ENCODE results near the gene BNIPL. TPM values are rescaled to one million over a fixed set of nuclear protein-coding genes. Genes with fewer than 3 reads are reported as not detected.

BNIPL gene
- total RNA-seq, 1 donor from 2014 or later, result 4.2 TPM

GRCh38 chr1:151006327-151007052 is 29.9 kb upstream of the BNIPL start, which contains the start of gene MINDY1:
Gene MINDY1, minus strand, starts transcription at chr1:151006902. Its CDS starts 4,285 bp downstream, at chr1:151002617.
- Mint-ChIP-seq H3K36me3 (peaks cover 6% of the 10 kb centered on the region), H3K27ac (peak within 1 kb of the TSS; percentile 100), H3K4me1 (peaks cover 70% of the 10 kb centered on the region), H3K27me3 (ENCODE audit: low read depth) (no peaks in the 10 kb centered on the region), H3K9me3 (no peaks in the 10 kb centered on the region), H3K4me3 (peak within 1 kb of the TSS; percentile 97)
- TF ChIP-seq CTCF (IDR thresholded peaks at IDR 0.05; ENCODE audit: unreplicated experiment), result no peak
- peak in 1 of 2 experiments; percentile 70 for DNase-seq (ENCODE audit: low spot score in 2 of 2, unreplicated experiment in 2 of 2)

GRCh38 chr1:151007853-151008243 is 28.5 kb upstream of the BNIPL start:
- Mint-ChIP-seq H3K36me3 (peaks cover 2% of the 10 kb centered on the region), H3K27me3 (ENCODE audit: low read depth) (no peaks in the 10 kb centered on the region), H3K9me3 (no peaks in the 10 kb centered on the region), H3K4me3 (peak overlapping the region; percentile 97), H3K4me1 (peaks cover 66% of the 10 kb centered on the region), H3K27ac (peak overlapping the region; percentile 100)
- DNase-seq (ENCODE audit: low spot score in 2 of 2, unreplicated experiment in 2 of 2), result no peak
- no peak for TF ChIP-seq CTCF (IDR thresholded peaks at IDR 0.05; ENCODE audit: unreplicated experiment)

GRCh38 chr1:151008244-151009205 is 27.9 kb upstream of the BNIPL start, which contains the start of gene PRUNE1:
Gene PRUNE1, plus strand, starts transcription at chr1:151008449. Its CDS starts 184 bp downstream, at chr1:151008633.
- H3K9me3 Mint-ChIP-seq, result no peaks in the 10 kb centered on the region
- H3K4me1 Mint-ChIP-seq, result peaks cover 64% of the 10 kb centered on the region
- H3K4me3 Mint-ChIP-seq, result peak within 1 kb of the TSS; percentile 97
- H3K36me3 Mint-ChIP-seq, result peaks cover 2% of the 10 kb centered on the region
- H3K27me3 Mint-ChIP-seq (ENCODE audit: low read depth), result no peaks in the 10 kb centered on the region
- H3K27ac Mint-ChIP-seq, result peak within 1 kb of the TSS; percentile 100
- DNase-seq (ENCODE audit: low spot score in 2 of 2, unreplicated experiment in 2 of 2), result peak; percentile 89 to 91
- no peak for TF ChIP-seq CTCF (IDR thresholded peaks at IDR 0.05; ENCODE audit: unreplicated experiment)

- peak overlapping the region; percentile 100 for H3K27ac Mint-ChIP-seq
- H3K36me3 Mint-ChIP-seq, result peaks cover 2% of the 10 kb centered on the region
Measured at GRCh38 chr1:151009206-151009587, 27.2 kb upstream of the BNIPL start.

More at GRCh38 chr1:151009206-151009587, 27.2 kb upstream of the BNIPL start:
- TF ChIP-seq CTCF (IDR thresholded peaks at IDR 0.05; ENCODE audit: unreplicated experiment), result no peak
- H3K27me3 Mint-ChIP-seq (ENCODE audit: low read depth), result no peaks in the 10 kb centered on the region
- H3K9me3 Mint-ChIP-seq, result no peaks in the 10 kb centered on the region
- peak overlapping the region; percentile 97 for H3K4me3 Mint-ChIP-seq
- no peak for DNase-seq (ENCODE audit: low spot score in 2 of 2, unreplicated experiment in 2 of 2)
- H3K4me1 Mint-ChIP-seq, result peaks cover 61% of the 10 kb centered on the region
